Astrocyte (in vitro differentiated cells and primary cell): ENCODE results near the gene SECISBP2. TPM values are rescaled to one million over a fixed set of nuclear protein-coding genes. Genes with fewer than 3 reads are reported as not detected.

Experiments used
- DNase-seq: peaks from one replicate; pipeline ENCODE4 v3.0.0-alpha.2; 2010; ENCODE audit warnings: low read depth
- FAIRE-seq: peaks from 2 replicates; lab custom pipeline; 2011; peaks lifted over from hg19 to GRCh38; lab: Jason Lieb, UNC
- H2AFZ ChIP-seq: 2 replicates; pipeline ENCODE4 v1.6.0; 2012; ENCODE audit warnings: low read depth, low read length, inconsistent platforms
- H3K27ac ChIP-seq: 2 replicates; pipeline ENCODE4 v1.5.1; 2011; ENCODE audit warnings: low read depth, low read length, inconsistent platforms
- H3K27me3 ChIP-seq: 2 replicates; pipeline ENCODE4 v1.6.0; 2011; ENCODE audit warnings: low read length, inconsistent platforms; ENCODE audit not compliant: insufficient read depth
- H3K36me3 ChIP-seq: 2 replicates; pipeline ENCODE4 v1.5.1; 2011; ENCODE audit warnings: low read length, inconsistent platforms; ENCODE audit not compliant: insufficient read depth
- H3K4me1 ChIP-seq: 2 replicates; pipeline ENCODE4 v1.5.1; 2011; ENCODE audit warnings: low read length, inconsistent platforms; ENCODE audit not compliant: insufficient read depth
- H3K4me2 ChIP-seq: 2 replicates; pipeline ENCODE4 v1.6.0; 2012; ENCODE audit warnings: low read length, inconsistent platforms
- H3K4me3 ChIP-seq: 2 replicates; pipeline ENCODE4 v1.5.1; 2011; ENCODE audit warnings: low read depth, mild to moderate bottlenecking, low read length, inconsistent platforms; ENCODE audit not compliant: insufficient read depth
- H3K79me2 ChIP-seq: 2 replicates; pipeline ENCODE4 v1.6.0; 2012; ENCODE audit warnings: mild to moderate bottlenecking, low read length, inconsistent platforms; ENCODE audit not compliant: insufficient read depth
- H3K9ac ChIP-seq: 2 replicates; pipeline ENCODE4 v1.6.0; 2012; ENCODE audit warnings: mild to moderate bottlenecking, low read length, inconsistent platforms
- H3K9me3 ChIP-seq: 2 replicates; pipeline ENCODE4 v1.5.1; 2012; ENCODE audit warnings: low read depth, mild to moderate bottlenecking, low read length, inconsistent platforms; ENCODE audit not compliant: insufficient read depth
- H4K20me1 ChIP-seq: 2 replicates; pipeline ENCODE4 v1.6.0; 2012; ENCODE audit warnings: low read length, inconsistent platforms; ENCODE audit not compliant: insufficient read depth
- H3K27ac Mint-ChIP-seq: one replicate; pipeline ENCODE4 v1.8.0; 2021; ENCODE audit warnings: mild to moderate bottlenecking, mixed read lengths; ENCODE audit not compliant: unreplicated experiment
- H3K27me3 Mint-ChIP-seq: one replicate; pipeline ENCODE4 v1.8.0; 2021; ENCODE audit warnings: low read depth, mixed read lengths; ENCODE audit not compliant: unreplicated experiment
- H3K36me3 Mint-ChIP-seq: one replicate; pipeline ENCODE4 v1.8.0; 2021; ENCODE audit warnings: low read depth, mixed read lengths; ENCODE audit not compliant: unreplicated experiment
- H3K4me1 Mint-ChIP-seq: one replicate; pipeline ENCODE4 v1.8.0; 2021; ENCODE audit warnings: low read depth, mixed read lengths; ENCODE audit not compliant: unreplicated experiment
- H3K4me3 Mint-ChIP-seq: one replicate; pipeline ENCODE4 v1.8.0; 2021; ENCODE audit warnings: mild to moderate bottlenecking, moderate library complexity, mixed read lengths; ENCODE audit not compliant: unreplicated experiment
- H3K9me3 Mint-ChIP-seq: one replicate; pipeline ENCODE4 v1.8.0; 2021; ENCODE audit warnings: mild to moderate bottlenecking, mixed read lengths; ENCODE audit not compliant: unreplicated experiment
- EZH2 ChIP-seq: IDR thresholded peaks from 2 replicates; pipeline ENCODE4 v1.6.1; 2012; ENCODE audit warnings: mild to moderate bottlenecking, low read length, inconsistent platforms; ENCODE audit not compliant: insufficient read depth
- total RNA-seq: library from RNA; stranded (reverse); gene quantifications from 2 replicates; pipeline ENCODE4 v1.2.1, GENCODE V29; 2021
- TF ChIP-seq, protein P1 (sequence below): IDR thresholded peaks from 2 replicates; pipeline ENCODE4 v1.5.1; 2011; ENCODE audit warnings: low read depth, mild to moderate bottlenecking, inconsistent platforms, low read length, moderate library complexity; ENCODE audit not compliant: insufficient read depth

The SECISBP2 gene
- total RNA-seq, 1 donor from 2014 or later, result 19.0 TPM

DNA sequence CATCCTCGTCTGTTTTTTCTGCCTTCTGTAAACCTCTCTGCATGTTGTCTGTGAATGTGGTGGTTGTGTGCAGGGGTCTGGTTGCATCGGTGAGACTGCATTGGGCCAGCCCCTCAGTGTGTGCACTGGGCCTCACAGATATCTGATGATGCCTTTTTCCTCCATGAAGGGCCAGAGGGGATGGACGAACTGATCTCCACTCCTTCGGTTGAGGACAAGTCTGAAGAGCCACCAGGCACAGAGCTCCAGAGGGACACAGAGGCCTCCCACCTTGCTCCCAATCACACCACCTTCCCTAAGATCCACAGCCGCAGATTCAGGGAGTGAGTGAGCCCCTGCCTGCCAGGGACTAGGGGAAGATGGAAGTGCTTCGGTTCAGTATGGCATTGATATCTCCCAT is 31.3 kb downstream of the SECISBP2 start:
- Histone ChIP-seq H3K9me3 (no peaks in the 10 kb centered on the region), H3K4me1 (no peaks in the 10 kb centered on the region), H3K4me3 (no peak overlapping the region), H3K79me2 (peaks cover 3% of the 10 kb centered on the region), H3K27me3 (no peaks in the 10 kb centered on the region), H2AFZ (no peak overlapping the region), H3K4me2 (no peak overlapping the region), H3K27ac (no peak overlapping the region), H3K36me3 (peaks cover 57% of the 10 kb centered on the region), H3K9ac (no peak overlapping the region), H4K20me1 (peaks cover 35% of the 10 kb centered on the region)
- H3K27ac Mint-ChIP-seq, result no peak overlapping the region
- H3K4me3 Mint-ChIP-seq, result no peak overlapping the region
- H3K9me3 Mint-ChIP-seq, result no peaks in the 10 kb centered on the region
- no peaks in the 10 kb centered on the region for H3K4me1 Mint-ChIP-seq
- DNase-seq (no peak), FAIRE-seq (no peak)
- H3K27me3 Mint-ChIP-seq, result no peaks in the 10 kb centered on the region
- peaks cover 35% of the 10 kb centered on the region for H3K36me3 Mint-ChIP-seq
- no peak for TF ChIP-seq EZH2
- TF ChIP-seq, protein P1, sequence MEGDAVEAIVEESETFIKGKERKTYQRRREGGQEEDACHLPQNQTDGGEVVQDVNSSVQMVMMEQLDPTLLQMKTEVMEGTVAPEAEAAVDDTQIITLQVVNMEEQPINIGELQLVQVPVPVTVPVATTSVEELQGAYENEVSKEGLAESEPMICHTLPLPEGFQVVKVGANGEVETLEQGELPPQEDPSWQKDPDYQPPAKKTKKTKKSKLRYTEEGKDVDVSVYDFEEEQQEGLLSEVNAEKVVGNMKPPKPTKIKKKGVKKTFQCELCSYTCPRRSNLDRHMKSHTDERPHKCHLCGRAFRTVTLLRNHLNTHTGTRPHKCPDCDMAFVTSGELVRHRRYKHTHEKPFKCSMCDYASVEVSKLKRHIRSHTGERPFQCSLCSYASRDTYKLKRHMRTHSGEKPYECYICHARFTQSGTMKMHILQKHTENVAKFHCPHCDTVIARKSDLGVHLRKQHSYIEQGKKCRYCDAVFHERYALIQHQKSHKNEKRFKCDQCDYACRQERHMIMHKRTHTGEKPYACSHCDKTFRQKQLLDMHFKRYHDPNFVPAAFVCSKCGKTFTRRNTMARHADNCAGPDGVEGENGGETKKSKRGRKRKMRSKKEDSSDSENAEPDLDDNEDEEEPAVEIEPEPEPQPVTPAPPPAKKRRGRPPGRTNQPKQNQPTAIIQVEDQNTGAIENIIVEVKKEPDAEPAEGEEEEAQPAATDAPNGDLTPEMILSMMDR, result no peak

DNA sequence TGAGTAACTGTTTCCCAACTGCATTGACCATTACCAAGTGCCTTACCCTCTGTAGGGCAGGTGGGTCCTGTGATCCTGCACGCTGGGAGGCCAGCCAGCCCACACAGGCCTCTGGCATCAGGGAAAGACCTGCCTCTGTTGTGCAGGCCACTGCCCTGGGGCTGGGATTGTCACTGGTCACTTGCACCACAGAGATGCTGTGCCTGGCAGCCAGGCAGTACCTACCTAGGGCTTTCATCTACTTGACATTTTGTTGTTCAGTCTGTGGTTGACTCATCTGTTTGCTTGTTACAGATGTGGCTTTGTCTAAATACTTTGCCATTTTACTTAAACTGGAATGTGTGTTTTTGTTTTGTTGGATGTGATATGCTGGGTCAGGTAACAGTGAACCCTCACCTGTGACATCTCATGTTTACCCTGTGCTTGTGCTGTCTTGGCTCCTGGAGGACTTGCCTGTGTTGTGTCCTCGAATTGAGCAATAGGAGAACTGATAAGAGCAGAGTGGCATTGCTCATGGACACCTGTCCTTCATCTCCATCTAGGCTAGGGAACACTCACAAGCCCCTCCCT is 32.8 kb downstream of the SECISBP2 start:
- Histone ChIP-seq H3K27ac (no peak overlapping the region), H3K9me3 (no peaks in the 10 kb centered on the region), H3K27me3 (no peaks in the 10 kb centered on the region), H3K4me3 (no peak overlapping the region), H4K20me1 (peaks cover 30% of the 10 kb centered on the region), H3K36me3 (peaks cover 57% of the 10 kb centered on the region), H3K79me2 (peaks cover 3% of the 10 kb centered on the region), H2AFZ (no peak overlapping the region), H3K4me2 (no peak overlapping the region), H3K4me1 (no peaks in the 10 kb centered on the region), H3K9ac (no peak overlapping the region)
- FAIRE-seq (no peak), DNase-seq (no peak)
- peaks cover 35% of the 10 kb centered on the region for H3K36me3 Mint-ChIP-seq
- no peaks in the 10 kb centered on the region for H3K4me1 Mint-ChIP-seq
- no peaks in the 10 kb centered on the region for H3K27me3 Mint-ChIP-seq
- H3K4me3 Mint-ChIP-seq, result no peak overlapping the region
- H3K9me3 Mint-ChIP-seq, result no peaks in the 10 kb centered on the region
- TF ChIP-seq EZH2, result no peak
- TF ChIP-seq, protein P1, result no peak
- H3K27ac Mint-ChIP-seq, result no peak overlapping the region

GRCh38 chr9:89351584-89352300 is 33.4 kb downstream of the SECISBP2 start:
- H3K36me3 Mint-ChIP-seq, result peaks cover 35% of the 10 kb centered on the region
- H3K36me3 ChIP-seq, result peaks cover 56% of the 10 kb centered on the region

More at GRCh38 chr9:89351584-89352300, 33.4 kb downstream of the SECISBP2 start:
- no peaks in the 10 kb centered on the region for H3K9me3 Mint-ChIP-seq
- Histone ChIP-seq H4K20me1 (peaks cover 33% of the 10 kb centered on the region), H3K4me3 (no peak overlapping the region), H3K27ac (no peak overlapping the region), H3K4me2 (no peak overlapping the region), H3K9me3 (no peaks in the 10 kb centered on the region), H3K27me3 (no peaks in the 10 kb centered on the region), H2AFZ (no peak overlapping the region), H3K79me2 (peaks cover 3% of the 10 kb centered on the region), H3K4me1 (no peaks in the 10 kb centered on the region), H3K9ac (no peak overlapping the region)
- H3K4me1 Mint-ChIP-seq, result no peaks in the 10 kb centered on the region
- H3K27me3 Mint-ChIP-seq, result no peaks in the 10 kb centered on the region
- FAIRE-seq (no peak), DNase-seq (no peak)
- no peak for TF ChIP-seq EZH2
- TF ChIP-seq, protein P1, result no peak
- H3K27ac Mint-ChIP-seq, result no peak overlapping the region
- no peak overlapping the region for H3K4me3 Mint-ChIP-seq
